Erythroblast (primary cell): ENCODE data around the gene SLC17A5.
A peak's percentile ranks its signal among the peaks of the same experiment; 100 is the strongest.

Source experiments
- GATA1 ChIP-seq: IDR thresholded peaks from 2 replicates; pipeline ENCODE4 v1.6.1; 2011; ENCODE audit warnings: low read depth, mild to moderate bottlenecking, control low read depth, low read length, moderate library complexity
- POLR2A ChIP-seq: IDR thresholded peaks from 2 replicates; pipeline ENCODE4 v1.6.1; 2011; ENCODE audit warnings: mild to moderate bottlenecking, low read length

- TF ChIP-seq POLR2A (peak; percentile 35), GATA1 (no peak)
These were observed 43.3 kb upstream of the SLC17A5 start for GRCh38 chr6:73696966-73697655.
